Measurements from ENCODE around the gene EFNA5.

EFNA5 gene

DNA sequence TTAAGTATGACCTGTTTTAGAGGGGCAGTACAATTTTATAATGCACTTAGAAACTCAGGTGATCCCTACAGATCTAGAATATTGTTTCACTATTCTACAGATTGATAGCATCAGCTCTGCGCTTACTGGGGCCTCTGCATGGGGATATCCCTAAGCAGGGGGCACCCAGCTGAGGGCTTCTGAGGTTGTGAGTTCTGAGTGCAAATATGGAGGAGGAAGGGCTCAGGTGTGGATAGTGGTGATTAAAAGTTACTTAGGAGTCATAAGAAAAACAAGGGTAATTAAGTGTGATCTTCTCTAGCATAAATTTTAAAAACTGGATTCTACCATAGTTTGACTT is 274.4 kb downstream of the EFNA5 start:
- TF ChIP-seq, protein P1, sequence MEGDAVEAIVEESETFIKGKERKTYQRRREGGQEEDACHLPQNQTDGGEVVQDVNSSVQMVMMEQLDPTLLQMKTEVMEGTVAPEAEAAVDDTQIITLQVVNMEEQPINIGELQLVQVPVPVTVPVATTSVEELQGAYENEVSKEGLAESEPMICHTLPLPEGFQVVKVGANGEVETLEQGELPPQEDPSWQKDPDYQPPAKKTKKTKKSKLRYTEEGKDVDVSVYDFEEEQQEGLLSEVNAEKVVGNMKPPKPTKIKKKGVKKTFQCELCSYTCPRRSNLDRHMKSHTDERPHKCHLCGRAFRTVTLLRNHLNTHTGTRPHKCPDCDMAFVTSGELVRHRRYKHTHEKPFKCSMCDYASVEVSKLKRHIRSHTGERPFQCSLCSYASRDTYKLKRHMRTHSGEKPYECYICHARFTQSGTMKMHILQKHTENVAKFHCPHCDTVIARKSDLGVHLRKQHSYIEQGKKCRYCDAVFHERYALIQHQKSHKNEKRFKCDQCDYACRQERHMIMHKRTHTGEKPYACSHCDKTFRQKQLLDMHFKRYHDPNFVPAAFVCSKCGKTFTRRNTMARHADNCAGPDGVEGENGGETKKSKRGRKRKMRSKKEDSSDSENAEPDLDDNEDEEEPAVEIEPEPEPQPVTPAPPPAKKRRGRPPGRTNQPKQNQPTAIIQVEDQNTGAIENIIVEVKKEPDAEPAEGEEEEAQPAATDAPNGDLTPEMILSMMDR (IDR thresholded peaks at IDR 0.05; ENCODE audit: extremely low read depth, insufficient read depth, missing control alignments): no peak
- in situ Hi-C loops (cut with MboI; ENCODE audit: low pct_unique_long_range_greater_than_20kb, low sequenced_read_pairs, unreplicated experiment): no loop called here

DNA sequence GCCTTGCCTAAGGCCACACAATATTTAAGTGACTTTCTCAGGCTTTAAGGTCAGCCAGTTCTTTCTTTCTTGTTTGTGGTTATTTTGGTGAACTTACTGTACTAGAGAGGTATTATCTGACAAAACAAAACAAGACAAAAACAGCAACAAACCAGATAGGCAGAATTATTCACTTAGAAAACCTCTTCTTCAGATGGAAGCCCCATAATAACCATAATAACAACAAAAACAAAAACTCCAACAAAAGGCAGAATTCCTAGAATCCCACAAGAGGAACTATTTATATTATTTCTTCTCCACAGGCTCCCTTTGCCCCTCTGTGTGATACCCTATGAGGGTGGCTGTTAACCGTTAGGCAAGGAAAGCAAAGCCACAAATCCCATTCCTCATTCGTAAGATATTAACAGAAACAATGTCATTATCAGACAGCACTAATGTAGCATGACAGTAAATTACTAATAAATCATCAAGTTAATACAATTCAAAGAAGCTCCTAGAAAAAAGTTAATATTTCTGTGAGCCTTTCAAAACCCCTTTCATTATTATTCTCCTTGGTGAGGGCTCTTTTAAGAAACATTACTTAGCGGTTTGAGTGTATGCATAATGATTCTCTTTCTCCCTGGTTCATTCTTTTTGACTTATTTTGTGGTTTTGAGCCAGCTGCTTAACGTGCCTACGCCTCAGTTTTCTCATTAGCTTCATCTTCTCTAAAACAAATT is 274.9 kb downstream of the EFNA5 start:
- DNase-seq (ENCODE audit: low spot score): no peak
- in situ Hi-C loops (cut with MboI; ENCODE audit: low pct_unique_long_range_greater_than_20kb, low sequenced_read_pairs, unreplicated experiment): no loop called here
- TF ChIP-seq, protein P1 (IDR thresholded peaks at IDR 0.05; ENCODE audit: extremely low read depth, insufficient read depth, missing control alignments): no peak

More for the DNA sequence above, 274.4 kb downstream of the EFNA5 start:
- DNase-seq (ENCODE audit: low spot score): no peak

DNA sequence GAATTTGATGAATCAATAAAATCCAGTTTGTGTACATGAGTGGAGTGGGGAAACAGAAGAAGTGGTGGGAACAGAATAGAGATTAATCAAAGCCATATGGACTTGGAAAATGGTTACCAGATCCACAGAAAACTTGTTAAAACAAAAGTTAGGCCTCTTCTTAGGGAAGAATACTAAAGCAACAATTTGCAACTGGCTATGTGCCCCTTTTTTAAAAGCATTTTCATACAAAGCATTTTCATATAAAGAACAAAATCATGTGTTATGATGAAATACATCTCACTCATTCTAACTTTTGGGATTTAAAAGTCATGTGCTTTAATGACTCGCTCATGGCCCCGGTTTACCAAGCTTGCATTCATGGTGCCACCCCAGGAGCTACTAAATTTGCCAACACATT is 276.9 kb downstream of the EFNA5 start:
- in situ Hi-C loops (cut with MboI; ENCODE audit: low pct_unique_long_range_greater_than_20kb, low sequenced_read_pairs, unreplicated experiment): no loop called here
- DNase-seq (ENCODE audit: low spot score): no peak
- TF ChIP-seq, protein P1 (IDR thresholded peaks at IDR 0.05; ENCODE audit: extremely low read depth, insufficient read depth, missing control alignments): no peak

DNA sequence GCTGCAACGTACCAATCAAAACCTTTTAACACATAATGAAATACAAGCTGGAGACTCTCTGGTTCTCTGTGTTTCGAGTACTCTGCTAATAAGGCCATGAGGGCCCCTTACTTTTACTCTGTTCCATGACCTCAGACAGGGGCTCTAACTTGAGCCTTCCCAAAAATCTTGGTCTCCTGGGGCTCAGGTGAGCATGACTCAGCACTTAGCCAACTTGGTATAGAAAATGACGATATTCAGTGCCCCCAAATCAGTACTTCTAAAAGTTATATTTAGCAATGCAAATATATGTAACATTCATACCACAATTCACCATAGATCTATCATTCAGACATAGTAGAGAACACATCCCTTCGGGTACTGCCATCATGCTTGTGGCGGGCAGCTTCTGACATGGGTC is 278.9 kb downstream of the EFNA5 start:
- no peak for DNase-seq (ENCODE audit: low spot score)
- in situ Hi-C loops (cut with MboI; ENCODE audit: low pct_unique_long_range_greater_than_20kb, low sequenced_read_pairs, unreplicated experiment): no loop called here
- TF ChIP-seq, protein P1 (IDR thresholded peaks at IDR 0.05; ENCODE audit: extremely low read depth, insufficient read depth, missing control alignments): no peak

DNA sequence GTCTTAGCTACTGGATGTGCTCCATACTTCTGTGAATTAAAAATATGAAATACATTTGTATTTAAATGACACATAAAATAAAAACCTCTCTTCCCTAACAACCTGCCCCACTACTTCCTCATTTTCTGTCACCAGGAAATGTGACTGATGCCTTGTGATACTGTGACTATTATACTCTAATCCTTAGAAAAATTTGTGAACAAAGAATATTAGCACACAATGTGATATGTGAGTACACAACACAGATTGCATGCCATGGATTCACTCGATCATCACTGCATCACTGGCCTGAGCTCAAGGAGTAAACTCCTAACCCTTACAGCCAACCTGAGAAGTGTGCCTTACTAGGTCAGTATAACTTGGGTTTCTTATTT is 281.0 kb downstream of the EFNA5 start:
- TF ChIP-seq, protein P1 (IDR thresholded peaks at IDR 0.05; ENCODE audit: extremely low read depth, insufficient read depth, missing control alignments): no peak
- no peak for DNase-seq (ENCODE audit: low spot score)

DNA sequence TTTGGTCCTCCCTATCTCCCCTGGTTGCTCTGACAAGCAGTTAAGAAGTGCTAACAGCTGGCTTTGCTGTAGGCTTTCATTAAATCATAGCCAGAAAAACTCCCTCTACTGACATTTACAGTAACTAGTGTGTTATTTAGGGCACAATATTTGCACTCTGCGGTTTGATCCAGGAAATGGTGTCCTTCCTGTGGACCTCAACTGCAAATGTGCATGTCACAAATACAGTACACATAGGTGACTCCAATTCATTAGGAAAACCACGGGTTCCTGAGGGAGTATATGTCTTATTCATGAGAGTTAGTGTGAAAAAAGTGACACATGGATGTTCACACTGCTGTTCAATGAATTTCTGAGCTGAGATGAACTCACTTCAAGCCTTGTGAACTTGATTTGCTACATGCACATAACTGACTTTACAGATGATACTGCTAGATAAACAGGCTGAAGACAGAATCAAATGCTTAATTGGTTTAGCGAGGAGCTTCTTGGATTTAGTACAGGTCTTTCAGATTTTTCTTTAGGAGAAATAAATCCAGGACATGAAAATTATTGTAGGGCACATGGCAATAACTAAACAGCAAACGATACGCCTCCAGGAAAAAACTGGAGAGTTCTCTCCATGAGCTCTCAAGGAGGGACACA is 281.5 kb downstream of the EFNA5 start:
- TF ChIP-seq, protein P1 (IDR thresholded peaks at IDR 0.05; ENCODE audit: extremely low read depth, insufficient read depth, missing control alignments): peak; percentile 15
- peak; percentile 31 for DNase-seq (ENCODE audit: low spot score)
- in situ Hi-C loops (cut with MboI; ENCODE audit: low pct_unique_long_range_greater_than_20kb, low sequenced_read_pairs, unreplicated experiment): no loop called here

More for the DNA sequence above, 281.0 kb downstream of the EFNA5 start:
- in situ Hi-C loops (cut with MboI; ENCODE audit: low pct_unique_long_range_greater_than_20kb, low sequenced_read_pairs, unreplicated experiment): no loop called here
